PC-9 (cell line): ENCODE data around the gene ZC2HC1B. TPM values are rescaled to one million over a fixed set of nuclear protein-coding genes. Genes with fewer than 3 reads are reported as not detected.

Experiments
- BruUV-seq: library from RNA; stranded (reverse); fragments of 400-500 nt; replicated peaks from 2 replicates; lab custom pipeline; 2021; lab: Mats Ljungman, UMichigan
- CTCF ChIA-PET: fragments of 300-600 bp; sonication (Branson Sonifier 250); formaldehyde crosslinking; loops from one replicate; lab custom pipeline; 2022; ENCODE audit warnings: antibody characterized with exemption; lab: Charles Lee
- POLR2A ChIA-PET: fragments of 300-600 bp; sonication (Branson Sonifier 250); formaldehyde crosslinking; loops from one replicate; lab custom pipeline; 2022; ENCODE audit warnings: antibody characterized with exemption; ENCODE audit not compliant: unreplicated experiment; lab: Charles Lee
- DNase-seq, 2 experiments: peaks; one replicate each; pipeline versions ENCODE4 v3.0.0 to v3.0.0-alpha.2; 2015 to 2022; ENCODE audit warnings: mixed read lengths in 1 of 2
- H2AFZ ChIP-seq: fragments of 200-600 bp; sonication (generic); 2 replicates; pipeline ENCODE4 v1.8.1; 2017; ENCODE audit warnings: antibody characterized with exemption
- H3F3A ChIP-seq: fragments of 200-600 bp; sonication (generic); 2 replicates; pipeline ENCODE4 v1.8.1; 2017; ENCODE audit warnings: antibody characterized with exemption, mild to moderate bottlenecking, low read depth; ENCODE audit not compliant: insufficient read depth
- H3K27ac ChIP-seq: fragments of 200-600 bp; sonication (generic); 2 replicates; pipeline ENCODE4 v1.6.1; 2016; ENCODE audit warnings: mixed run types
- H3K27me3 ChIP-seq: fragments of 200-600 bp; sonication (generic); 2 replicates; pipeline ENCODE4 v1.6.1; 2016; ENCODE audit warnings: low read depth, mixed run types; ENCODE audit not compliant: insufficient read depth
- H3K36me3 ChIP-seq: fragments of 200-600 bp; sonication (generic); 2 replicates; pipeline ENCODE4 v1.6.1; 2016; ENCODE audit warnings: low read depth, mixed run types
- H3K4me1 ChIP-seq: fragments of 200-600 bp; sonication (generic); replicated peaks from 2 replicates; pipeline ENCODE4 v1.6.1; 2016; ENCODE audit warnings: mixed run types; ENCODE audit not compliant: insufficient read depth
- H3K4me2 ChIP-seq: fragments of 200-600 bp; sonication (generic); 2 replicates; pipeline ENCODE4 v1.6.1; 2017; ENCODE audit warnings: mixed run types
- H3K4me3 ChIP-seq: fragments of 200-600 bp; sonication (generic); 2 replicates; pipeline ENCODE4 v1.6.1; 2016; ENCODE audit warnings: mixed run types
- H3K79me2 ChIP-seq: fragments of 200-600 bp; sonication (generic); 2 replicates; pipeline ENCODE4 v1.6.1; 2017; ENCODE audit warnings: low read depth, mixed run types
- H3K9me2 ChIP-seq: fragments of 200-600 bp; sonication (generic); 2 replicates; pipeline ENCODE4 v1.8.1; 2017; ENCODE audit warnings: mild to moderate bottlenecking; ENCODE audit not compliant: insufficient read depth
- H3K9me3 ChIP-seq: fragments of 200-600 bp; sonication (generic); 2 replicates; pipeline ENCODE4 v1.8.1; 2016; ENCODE audit warnings: low read depth; ENCODE audit not compliant: insufficient read depth
- H4K20me1 ChIP-seq: fragments of 200-600 bp; sonication (generic); 2 replicates; pipeline ENCODE4 v1.8.1; 2017; ENCODE audit not compliant: insufficient read depth
- EZH2 ChIP-seq: fragments of 200-600 bp; sonication (generic); IDR thresholded peaks from 2 replicates; pipeline ENCODE4 v1.8.0; 2017; ENCODE audit warnings: antibody characterized with exemption, low read depth
- intact Hi-C: fragments of 100-400 bp; cut with micrococcal nuclease; formaldehyde crosslinking; loops from one replicate; pipeline ENCODE4 v1.10.0; 2022; ENCODE audit not compliant: unreplicated experiment
- total RNA-seq: library from RNA; stranded (reverse); gene quantifications from 2 replicates; pipeline ENCODE4 v1.2.3, GENCODE V29; 2021
- TF ChIP-seq, protein P1 (sequence below): fragments of 200-600 bp; sonication (generic); conservative IDR thresholded peaks from 2 replicates; pipeline ENCODE4 v1.6.1; 2017; ENCODE audit warnings: mixed run types, antibody characterized with exemption, mild to moderate bottlenecking, moderate library complexity

Gene ZC2HC1B
- total RNA-seq, 1 experiment from 2014 or later: not detected

DNA sequence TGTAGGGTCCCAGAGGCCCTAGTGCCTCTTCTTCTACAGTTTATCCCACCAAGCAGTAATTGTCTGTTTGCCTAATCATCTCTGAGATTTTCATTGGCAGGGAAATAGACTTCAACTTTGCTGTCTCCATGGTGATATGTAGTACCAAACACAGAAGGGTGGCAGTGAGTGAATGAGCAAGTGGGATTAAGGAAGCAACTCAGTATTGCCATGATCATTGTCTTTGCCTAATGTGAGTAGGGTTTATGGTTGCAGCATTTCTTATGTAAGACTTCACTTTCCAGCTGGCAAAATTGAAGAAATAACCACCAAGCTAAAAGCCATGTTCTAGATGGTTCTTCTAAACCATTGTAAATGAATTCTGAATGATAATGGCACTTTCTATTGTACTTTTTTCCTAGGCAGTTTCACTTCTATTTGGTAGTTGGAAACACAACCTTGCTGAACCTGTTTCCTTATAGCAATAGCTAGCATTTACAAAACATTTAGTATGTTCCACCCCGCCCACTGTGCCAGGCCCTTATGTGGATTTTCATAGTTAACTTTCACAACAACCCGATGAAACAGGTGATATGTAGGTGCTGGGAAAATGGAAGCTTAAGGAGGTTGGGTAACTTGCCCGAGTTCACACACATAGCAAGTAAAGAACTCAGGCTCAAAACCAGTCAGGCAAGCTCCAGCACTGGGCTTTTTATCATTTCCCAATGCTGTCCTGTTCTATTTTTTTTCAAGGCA is 32.0 kb downstream of the ZC2HC1B start:
- Histone ChIP-seq H3K4me2 (peak overlapping the region; percentile 62), H3K36me3 (no peaks in the 10 kb centered on the region), H3K9me2 (no peaks in the 10 kb centered on the region), H3K27ac (peak overlapping the region; percentile 60), H4K20me1 (no peaks in the 10 kb centered on the region), H3K27me3 (no peaks in the 10 kb centered on the region), H3K4me1 (peaks cover 15% of the 10 kb centered on the region), H3K9me3 (no peaks in the 10 kb centered on the region), H3K4me3 (peak overlapping the region; percentile 40; the same call in 1 of the 2 replicates), H2AFZ (peak overlapping the region; percentile 70), H3F3A (peaks cover 4% of the 10 kb centered on the region; the same call in 1 of the 2 replicates), H3K79me2 (no peaks in the 10 kb centered on the region)
- no peak for TF ChIP-seq EZH2
- TF ChIP-seq, protein P1, sequence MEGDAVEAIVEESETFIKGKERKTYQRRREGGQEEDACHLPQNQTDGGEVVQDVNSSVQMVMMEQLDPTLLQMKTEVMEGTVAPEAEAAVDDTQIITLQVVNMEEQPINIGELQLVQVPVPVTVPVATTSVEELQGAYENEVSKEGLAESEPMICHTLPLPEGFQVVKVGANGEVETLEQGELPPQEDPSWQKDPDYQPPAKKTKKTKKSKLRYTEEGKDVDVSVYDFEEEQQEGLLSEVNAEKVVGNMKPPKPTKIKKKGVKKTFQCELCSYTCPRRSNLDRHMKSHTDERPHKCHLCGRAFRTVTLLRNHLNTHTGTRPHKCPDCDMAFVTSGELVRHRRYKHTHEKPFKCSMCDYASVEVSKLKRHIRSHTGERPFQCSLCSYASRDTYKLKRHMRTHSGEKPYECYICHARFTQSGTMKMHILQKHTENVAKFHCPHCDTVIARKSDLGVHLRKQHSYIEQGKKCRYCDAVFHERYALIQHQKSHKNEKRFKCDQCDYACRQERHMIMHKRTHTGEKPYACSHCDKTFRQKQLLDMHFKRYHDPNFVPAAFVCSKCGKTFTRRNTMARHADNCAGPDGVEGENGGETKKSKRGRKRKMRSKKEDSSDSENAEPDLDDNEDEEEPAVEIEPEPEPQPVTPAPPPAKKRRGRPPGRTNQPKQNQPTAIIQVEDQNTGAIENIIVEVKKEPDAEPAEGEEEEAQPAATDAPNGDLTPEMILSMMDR: no peak
- BruUV-seq: no TSS peak
- intact Hi-C loops: no loop called here
- ChIA-PET CTCF (no interaction called here), POLR2A (interaction anchor here (0.6 to 0.8 kb wide), 2 partner anchors 359 to 572 kb away, joined by 4 to 17 read pairs; no protein-coding TSS in a partner anchor)
- DNase-seq: peak; percentile 44 to 85

DNA sequence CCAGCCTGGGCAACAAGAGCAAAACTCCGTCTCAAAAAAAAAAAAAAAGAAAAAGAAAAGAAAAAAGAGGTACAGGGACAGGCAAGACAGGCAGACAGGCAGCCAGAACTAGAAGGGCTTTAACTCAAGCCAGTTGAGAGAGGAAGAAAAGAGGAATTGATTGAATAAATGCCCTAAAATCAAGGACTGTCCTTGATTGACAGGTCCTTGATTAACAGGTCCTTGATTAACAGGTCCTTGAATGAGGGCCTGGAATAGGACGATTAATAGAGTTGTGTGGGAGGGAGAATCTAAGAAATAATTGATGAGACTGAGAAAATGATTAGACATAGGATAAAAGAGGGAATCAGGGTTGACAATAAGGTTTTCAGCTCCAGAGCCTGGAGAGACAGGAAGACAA is 36.1 kb downstream of the ZC2HC1B start:
- H3K27ac ChIP-seq: no peak overlapping the region
- H3K79me2 ChIP-seq: no peaks in the 10 kb centered on the region
- H3K9me3 ChIP-seq: no peaks in the 10 kb centered on the region
- no peak for TF ChIP-seq EZH2
- TF ChIP-seq, protein P1: no peak
- H3K36me3 ChIP-seq: no peaks in the 10 kb centered on the region
- H2AFZ ChIP-seq: no peak overlapping the region
- H3K27me3 ChIP-seq: no peaks in the 10 kb centered on the region
- no peak for DNase-seq
- no peak overlapping the region for H3K4me3 ChIP-seq
- H3F3A ChIP-seq: peaks cover 4% of the 10 kb centered on the region; the same call in 1 of the 2 replicates
- no peak overlapping the region for H3K4me2 ChIP-seq
- H4K20me1 ChIP-seq: no peaks in the 10 kb centered on the region
- POLR2A ChIA-PET: no interaction called here
- no peaks in the 10 kb centered on the region; the same call in 1 of the 2 replicates for H3K9me2 ChIP-seq
- CTCF ChIA-PET: no interaction called here
- no TSS peak for BruUV-seq
- H3K4me1 ChIP-seq: peaks cover 15% of the 10 kb centered on the region
- intact Hi-C loops: no loop called here

DNA sequence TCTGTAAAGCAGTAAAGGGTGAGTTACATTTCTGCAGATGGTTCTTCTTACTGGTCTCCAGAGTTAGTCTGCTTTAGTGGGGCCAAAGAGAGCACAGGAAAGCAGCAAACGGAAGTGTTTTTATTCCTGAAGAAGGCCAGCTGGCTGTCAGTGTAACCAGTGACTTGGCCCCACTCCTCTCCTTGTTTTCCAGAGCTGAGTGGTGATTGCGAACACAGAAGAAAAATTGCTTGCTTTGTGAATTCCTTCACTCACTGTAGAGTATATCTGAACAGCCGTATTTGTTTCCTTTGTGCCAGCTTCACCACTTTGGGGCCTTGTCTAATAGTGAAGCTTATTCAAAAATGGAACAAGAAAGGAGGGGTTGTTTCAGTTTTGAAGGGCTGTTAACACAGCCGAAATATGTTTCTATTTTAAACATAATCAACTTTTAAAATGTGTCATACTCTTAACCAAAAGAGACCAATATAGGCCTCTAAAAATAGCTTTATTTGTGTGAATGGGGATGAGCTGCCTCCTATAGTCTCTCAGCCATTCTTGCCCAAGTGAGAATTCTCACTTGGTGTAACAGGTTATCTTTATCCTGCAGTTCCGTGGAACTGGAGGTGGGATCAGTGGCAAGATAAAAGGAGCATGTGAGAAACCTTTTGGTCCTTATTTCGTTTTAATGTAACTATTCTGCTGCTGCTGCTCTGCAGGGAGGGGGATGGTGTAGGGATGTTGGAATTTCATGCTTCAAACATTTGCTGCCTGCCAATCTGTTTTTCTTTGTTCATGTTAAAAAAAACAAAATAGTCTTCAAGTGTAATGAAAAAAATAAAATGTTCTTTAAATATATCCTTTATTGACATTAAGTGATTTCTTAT is 37.8 kb downstream of the ZC2HC1B start:
- BruUV-seq: no TSS peak
- Histone ChIP-seq H3F3A (no peaks in the 10 kb centered on the region), H3K9me3 (no peaks in the 10 kb centered on the region), H3K27ac (no peak overlapping the region), H3K9me2 (no peaks in the 10 kb centered on the region; the same call in 1 of the 2 replicates), H4K20me1 (no peaks in the 10 kb centered on the region), H3K4me2 (no peak overlapping the region), H3K4me1 (0 out of 2 replicates have a peak, but pooled peaks cover 3% of the 10 kb centered on the region), H3K4me3 (no peak overlapping the region), H2AFZ (no peak overlapping the region), H3K79me2 (no peaks in the 10 kb centered on the region), H3K36me3 (no peaks in the 10 kb centered on the region), H3K27me3 (no peaks in the 10 kb centered on the region)
- no peak for DNase-seq
- TF ChIP-seq, protein P1: no peak
- TF ChIP-seq EZH2: no peak
- intact Hi-C loops: no loop called here
- ChIA-PET POLR2A (no interaction called here), CTCF (no interaction called here)
